Measurements from ENCODE around the gene OR10A4.
"Not testable (repeated sequence)": the region's sequence is repeated elsewhere in the genome, so short reads cannot be mapped to it uniquely, and the experiment has no call there.

OR10A4 gene

DNA sequence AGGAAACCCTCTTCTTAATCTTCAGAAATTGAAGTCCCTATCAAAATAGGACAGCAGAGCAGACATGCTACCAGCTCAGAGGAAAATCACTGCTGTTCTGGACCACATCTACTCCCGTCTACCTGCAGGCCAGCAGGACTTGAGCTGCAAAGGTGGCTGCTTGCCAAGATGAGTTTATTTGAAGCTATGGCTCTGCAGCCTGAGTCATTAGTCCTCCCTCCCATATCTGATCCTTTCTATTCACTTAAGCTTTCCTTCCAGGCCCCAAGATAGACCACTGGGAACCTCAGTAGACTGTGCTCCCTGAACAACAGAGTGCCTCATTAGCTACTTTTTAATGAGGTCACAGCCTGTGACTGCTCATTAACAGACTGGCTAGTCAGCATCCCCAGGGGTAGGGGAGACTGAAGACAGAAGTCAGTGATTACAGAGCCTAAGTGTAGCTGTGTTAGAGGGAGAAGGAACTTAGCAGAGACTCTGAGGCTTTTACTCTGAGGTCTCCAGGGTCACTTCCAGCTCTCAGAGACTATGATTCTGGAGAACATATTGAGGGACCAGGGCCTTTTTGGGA, 20.4 kb upstream of the OR10A4 start:
- H3K36me3 ChIP-seq (ENCODE audit: control insufficient read depth, insufficient read depth, low read length) = no peaks in the 10 kb centered on the region
- no peaks in the 10 kb centered on the region for H3K9me3 ChIP-seq (ENCODE audit: control insufficient read depth, low read length)
- no peaks in the 10 kb centered on the region for H3K27me3 ChIP-seq (ENCODE audit: control insufficient read depth, insufficient read depth, low read length, poor library complexity, severe bottlenecking)
- no peak overlapping the region for H3K27ac ChIP-seq (ENCODE audit: insufficient read depth, low read depth, low read length, poor library complexity, severe bottlenecking)
- no peak overlapping the region for H3K4me3 ChIP-seq (ENCODE audit: insufficient read depth, low read depth, low read length)
- no peaks in the 10 kb centered on the region for H3K4me1 ChIP-seq (ENCODE audit: control insufficient read depth, insufficient read depth, low read length)
- WGBS, 2 experiments = 90% methylated on average over 1 of the region's 1 CpG

DNA sequence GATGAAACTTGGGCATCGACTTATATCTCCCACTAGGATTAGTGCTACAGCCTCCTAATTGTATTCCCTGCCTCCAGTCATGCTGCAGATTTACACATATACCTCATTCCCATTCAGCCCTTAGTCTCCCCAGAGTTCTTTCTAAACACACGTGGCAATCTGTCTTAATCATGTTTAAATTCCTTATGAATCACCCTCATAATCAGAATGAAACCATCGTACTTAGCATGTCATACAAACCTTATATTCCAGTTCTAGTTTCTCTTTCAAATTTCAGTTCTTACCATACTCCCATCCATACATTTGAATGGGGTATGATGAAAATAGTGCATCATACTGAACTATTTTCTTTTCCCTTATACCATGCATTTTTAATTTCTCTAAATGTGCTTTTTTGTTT, 19.6 kb upstream of the OR10A4 start:
- H3K4me3 ChIP-seq (ENCODE audit: insufficient read depth, low read depth, low read length) = no peak overlapping the region
- no peaks in the 10 kb centered on the region for H3K9me3 ChIP-seq (ENCODE audit: control insufficient read depth, low read length)
- no peaks in the 10 kb centered on the region for H3K4me1 ChIP-seq (ENCODE audit: control insufficient read depth, insufficient read depth, low read length)
- no peaks in the 10 kb centered on the region for H3K36me3 ChIP-seq (ENCODE audit: control insufficient read depth, insufficient read depth, low read length)
- H3K27me3 ChIP-seq (ENCODE audit: control insufficient read depth, insufficient read depth, low read length, poor library complexity, severe bottlenecking) = no peaks in the 10 kb centered on the region
- H3K27ac ChIP-seq (ENCODE audit: insufficient read depth, low read depth, low read length, poor library complexity, severe bottlenecking) = no peak overlapping the region
- WGBS, 2 experiments = 64 to 66% methylated on average over 3 of the region's 3 CpGs

GRCh38 chr11:6862961-6863360, 13.5 kb upstream of the OR10A4 start, which contains the start of gene OR10A2:
Gene OR10A2, plus strand, starts transcription at chr11:6863057. Its CDS starts 6,698 bp downstream, at chr11:6869755.
- no peak within 1 kb of the TSS for H3K27ac ChIP-seq (ENCODE audit: insufficient read depth, low read depth, low read length, poor library complexity, severe bottlenecking)
- no peak within 1 kb of the TSS for H3K4me3 ChIP-seq (ENCODE audit: insufficient read depth, low read depth, low read length)
- no peaks in the 10 kb centered on the region for H3K36me3 ChIP-seq (ENCODE audit: control insufficient read depth, insufficient read depth, low read length)
- H3K9me3 ChIP-seq (ENCODE audit: control insufficient read depth, low read length) = no peaks in the 10 kb centered on the region
- 69 to 84% methylated on average over 1 of the region's 1 CpG for WGBS, 2 experiments
- no peaks in the 10 kb centered on the region for H3K4me1 ChIP-seq (ENCODE audit: control insufficient read depth, insufficient read depth, low read length)
- no peaks in the 10 kb centered on the region for H3K27me3 ChIP-seq (ENCODE audit: control insufficient read depth, insufficient read depth, low read length, poor library complexity, severe bottlenecking)

- H3K27ac ChIP-seq (ENCODE audit: insufficient read depth, low read depth, low read length, poor library complexity, severe bottlenecking) = no peak overlapping the region
- H3K9me3 ChIP-seq (ENCODE audit: control insufficient read depth, low read length) = no peaks in the 10 kb centered on the region
- WGBS, 2 experiments = 86 to 100% methylated on average over 1 of the region's 1 CpG
- no peak overlapping the region for H3K4me3 ChIP-seq (ENCODE audit: insufficient read depth, low read depth, low read length)
- no peaks in the 10 kb centered on the region for H3K27me3 ChIP-seq (ENCODE audit: control insufficient read depth, insufficient read depth, low read length, poor library complexity, severe bottlenecking)
- H3K4me1 ChIP-seq (ENCODE audit: control insufficient read depth, insufficient read depth, low read length) = no peaks in the 10 kb centered on the region
- no peaks in the 10 kb centered on the region for H3K36me3 ChIP-seq (ENCODE audit: control insufficient read depth, insufficient read depth, low read length)
Observed at GRCh38 chr11:6864438-6864837, 12.0 kb upstream of the OR10A4 start.

GRCh38 chr11:6871278-6871677, 5.1 kb upstream of the OR10A4 start:
- Histone ChIP-seq H3K27me3 (ENCODE audit: control insufficient read depth, insufficient read depth, low read length, poor library complexity, severe bottlenecking) (no peaks in the 10 kb centered on the region), H3K27ac (ENCODE audit: insufficient read depth, low read depth, low read length, poor library complexity, severe bottlenecking) (no peak overlapping the region), H3K4me1 (ENCODE audit: control insufficient read depth, insufficient read depth, low read length) (no peaks in the 10 kb centered on the region), H3K36me3 (ENCODE audit: control insufficient read depth, insufficient read depth, low read length) (no peaks in the 10 kb centered on the region), H3K4me3 (ENCODE audit: insufficient read depth, low read depth, low read length) (no peak overlapping the region), H3K9me3 (ENCODE audit: control insufficient read depth, low read length) (no peaks in the 10 kb centered on the region)
- no CpG with 5 or more reads among the region's 1 CpG for WGBS, 2 experiments

DNA sequence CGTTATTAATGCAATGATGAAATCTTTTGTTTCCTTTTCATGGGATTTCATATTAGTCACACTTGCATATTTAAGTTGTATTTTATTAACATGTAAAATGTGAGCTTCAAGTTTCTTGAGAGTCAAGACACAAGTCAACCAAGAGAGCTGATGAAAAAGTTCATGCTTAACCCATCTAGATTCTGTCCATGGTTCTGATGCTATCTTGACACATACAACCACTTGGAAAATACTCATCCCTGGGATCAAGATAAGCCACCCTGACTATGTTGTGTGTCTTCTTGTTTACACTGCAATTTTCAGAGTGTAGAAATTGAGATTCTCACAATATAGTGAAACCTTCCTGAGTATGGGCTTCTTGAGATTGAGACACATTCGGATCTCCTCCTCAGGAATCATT, 664 bp upstream of the OR10A4 start:
- 93 to 95% methylated on average over 1 to 2 of the region's 2 CpGs for WGBS, 2 experiments
- Histone ChIP-seq H3K36me3 (ENCODE audit: control insufficient read depth, insufficient read depth, low read length) (no peaks in the 10 kb centered on the region), H3K27me3 (ENCODE audit: control insufficient read depth, insufficient read depth, low read length, poor library complexity, severe bottlenecking) (no peaks in the 10 kb centered on the region), H3K27ac (ENCODE audit: insufficient read depth, low read depth, low read length, poor library complexity, severe bottlenecking) (no peak overlapping the region), H3K4me3 (ENCODE audit: insufficient read depth, low read depth, low read length) (no peak overlapping the region), H3K9me3 (ENCODE audit: control insufficient read depth, low read length) (no peaks in the 10 kb centered on the region), H3K4me1 (ENCODE audit: control insufficient read depth, insufficient read depth, low read length) (no peaks in the 10 kb centered on the region)

DNA sequence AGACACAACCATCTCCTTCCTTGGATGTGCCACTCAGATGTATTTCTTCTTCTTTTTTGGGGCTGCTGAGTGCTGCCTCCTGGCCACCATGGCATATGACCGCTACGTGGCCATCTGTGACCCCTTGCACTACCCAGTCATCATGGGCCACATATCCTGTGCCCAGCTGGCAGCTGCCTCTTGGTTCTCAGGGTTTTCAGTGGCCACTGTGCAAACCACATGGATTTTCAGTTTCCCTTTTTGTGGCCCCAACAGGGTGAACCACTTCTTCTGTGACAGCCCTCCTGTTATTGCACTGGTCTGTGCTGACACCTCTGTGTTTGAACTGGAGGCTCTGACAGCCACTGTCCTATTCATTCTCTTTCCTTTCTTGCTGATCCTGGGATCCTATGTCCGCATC, 489 bp downstream of the OR10A4 start:
- Histone ChIP-seq H3K36me3 (ENCODE audit: control insufficient read depth, insufficient read depth, low read length) (no peaks in the 10 kb centered on the region), H3K9me3 (ENCODE audit: control insufficient read depth, low read length) (no peaks in the 10 kb centered on the region), H3K4me3 (ENCODE audit: insufficient read depth, low read depth, low read length) (no peak overlapping the region), H3K27ac (ENCODE audit: insufficient read depth, low read depth, low read length, poor library complexity, severe bottlenecking) (no peak overlapping the region), H3K27me3 (ENCODE audit: control insufficient read depth, insufficient read depth, low read length, poor library complexity, severe bottlenecking) (no peaks in the 10 kb centered on the region), H3K4me1 (ENCODE audit: control insufficient read depth, insufficient read depth, low read length) (no peaks in the 10 kb centered on the region)
- 94 to 96% methylated on average over 3 of the region's 3 CpGs for WGBS, 2 experiments

DNA sequence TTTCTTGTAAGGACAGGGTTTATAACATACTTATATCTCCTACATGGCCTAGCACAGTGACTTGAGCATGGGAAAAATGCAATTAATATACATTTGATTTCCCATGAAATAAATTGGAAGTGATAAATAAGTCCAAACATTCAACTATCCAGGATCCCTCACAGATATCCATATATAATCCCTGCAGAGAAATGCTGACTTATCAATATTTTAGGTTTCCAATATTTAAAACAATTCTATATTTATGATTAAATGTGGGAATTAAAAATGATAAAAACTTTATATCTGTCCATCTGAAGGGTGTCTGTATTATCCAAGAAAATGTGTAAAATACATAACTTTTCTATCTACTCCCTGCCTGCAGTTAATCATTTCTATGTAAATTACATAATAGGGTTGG, 6.3 kb downstream of the OR10A4 start:
- Histone ChIP-seq H3K27me3 (ENCODE audit: control insufficient read depth, insufficient read depth, low read length, poor library complexity, severe bottlenecking) (no peaks in the 10 kb centered on the region), H3K4me1 (ENCODE audit: control insufficient read depth, insufficient read depth, low read length) (no peaks in the 10 kb centered on the region), H3K9me3 (ENCODE audit: control insufficient read depth, low read length) (no peaks in the 10 kb centered on the region), H3K27ac (ENCODE audit: insufficient read depth, low read depth, low read length, poor library complexity, severe bottlenecking) (no peak overlapping the region), H3K4me3 (ENCODE audit: insufficient read depth, low read depth, low read length) (no peak overlapping the region), H3K36me3 (ENCODE audit: control insufficient read depth, insufficient read depth, low read length) (no peaks in the 10 kb centered on the region)

DNA sequence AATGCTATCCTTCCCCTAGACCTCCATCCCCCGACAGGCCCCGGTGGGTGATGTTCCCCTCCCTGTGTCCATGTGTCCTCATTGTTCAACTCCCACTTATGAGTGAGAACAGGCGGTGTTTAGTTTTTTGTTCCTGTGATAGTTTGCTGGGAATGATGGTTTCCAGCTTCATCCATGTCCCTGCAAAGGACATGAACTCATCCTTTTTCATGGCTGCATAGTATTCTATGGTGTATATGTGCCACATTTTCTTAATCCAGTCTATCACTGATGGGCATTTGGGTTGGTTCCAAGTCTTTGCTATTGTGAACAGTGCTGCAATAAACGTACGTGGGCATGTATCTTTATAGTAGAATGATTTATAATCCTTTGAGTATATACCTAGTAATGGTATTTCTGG, 11.3 kb downstream of the OR10A4 start:
- H3K27me3 ChIP-seq (ENCODE audit: control insufficient read depth, insufficient read depth, low read length, poor library complexity, severe bottlenecking); H3K4me1 ChIP-seq (ENCODE audit: control insufficient read depth, insufficient read depth, low read length); H3K9me3 ChIP-seq (ENCODE audit: control insufficient read depth, low read length); H3K36me3 ChIP-seq (ENCODE audit: control insufficient read depth, insufficient read depth, low read length); H3K27ac ChIP-seq (ENCODE audit: insufficient read depth, low read depth, low read length, poor library complexity, severe bottlenecking); H3K4me3 ChIP-seq (ENCODE audit: insufficient read depth, low read depth, low read length): not testable (repeated sequence)
- 91 to 93% methylated on average over 4 to 5 of the region's 5 CpGs for WGBS, 2 experiments

- no peaks in the 10 kb centered on the region for H3K27me3 ChIP-seq (ENCODE audit: control insufficient read depth, insufficient read depth, low read length, poor library complexity, severe bottlenecking)
- H3K27ac ChIP-seq (ENCODE audit: insufficient read depth, low read depth, low read length, poor library complexity, severe bottlenecking) = no peak overlapping the region
- WGBS, 2 experiments = 91% methylated on average over 4 of the region's 4 CpGs
- H3K4me3 ChIP-seq (ENCODE audit: insufficient read depth, low read depth, low read length) = no peak overlapping the region
- no peaks in the 10 kb centered on the region for H3K4me1 ChIP-seq (ENCODE audit: control insufficient read depth, insufficient read depth, low read length)
- no peaks in the 10 kb centered on the region for H3K9me3 ChIP-seq (ENCODE audit: control insufficient read depth, low read length)
- H3K36me3 ChIP-seq (ENCODE audit: control insufficient read depth, insufficient read depth, low read length) = no peaks in the 10 kb centered on the region
Observed at GRCh38 chr11:6888830-6889229, 12.4 kb downstream of the OR10A4 start.

DNA sequence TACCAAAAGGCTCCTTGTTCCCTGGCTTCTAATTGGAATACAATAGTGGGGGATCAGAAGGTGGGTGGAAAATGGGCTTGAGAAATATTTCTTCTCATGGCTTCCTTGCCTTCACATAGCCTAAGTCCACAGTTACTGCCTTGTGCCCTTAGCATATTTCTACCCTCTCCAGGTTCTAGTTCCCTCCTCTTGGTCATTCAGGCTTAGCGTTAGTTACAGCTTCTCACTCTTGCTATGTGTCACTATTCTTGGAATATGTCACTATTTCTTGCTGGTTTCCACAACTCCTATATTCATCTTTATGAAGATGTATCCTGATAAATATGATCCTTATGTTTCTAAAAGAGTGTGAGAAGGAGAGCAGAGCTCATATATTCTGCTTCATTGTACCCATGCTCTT, 13.4 kb downstream of the OR10A4 start:
- Histone ChIP-seq H3K9me3 (ENCODE audit: control insufficient read depth, low read length) (no peaks in the 10 kb centered on the region), H3K4me3 (ENCODE audit: insufficient read depth, low read depth, low read length) (no peak overlapping the region), H3K4me1 (ENCODE audit: control insufficient read depth, insufficient read depth, low read length) (no peaks in the 10 kb centered on the region), H3K36me3 (ENCODE audit: control insufficient read depth, insufficient read depth, low read length) (no peaks in the 10 kb centered on the region), H3K27me3 (ENCODE audit: control insufficient read depth, insufficient read depth, low read length, poor library complexity, severe bottlenecking) (no peaks in the 10 kb centered on the region), H3K27ac (ENCODE audit: insufficient read depth, low read depth, low read length, poor library complexity, severe bottlenecking) (no peak overlapping the region)
- 81 to 86% methylated on average over 1 of the region's 1 CpG for WGBS, 2 experiments

Measured in ectodermal cell (in vitro differentiated cells).